Transverse colon (tissue), 3 donors: ENCODE measurements around the gene ARHGAP10.

ENCODE experiments used
- POLR2A ChIP-seq: fragments of 450-650 bp; IDR thresholded peaks from one replicate; pipeline ENCODE4 v1.6.1; 2016; ENCODE audit warnings: antibody characterized with exemption, mild to moderate bottlenecking, moderate library complexity
- POLR2AphosphoS5 ChIP-seq, 3 donors: sonication (generic); formaldehyde crosslinking; IDR thresholded peaks; one replicate each; pipeline ENCODE4 v1.6.1; 2016; ENCODE audit warnings: antibody characterized with exemption in 3 of 3

DNA sequence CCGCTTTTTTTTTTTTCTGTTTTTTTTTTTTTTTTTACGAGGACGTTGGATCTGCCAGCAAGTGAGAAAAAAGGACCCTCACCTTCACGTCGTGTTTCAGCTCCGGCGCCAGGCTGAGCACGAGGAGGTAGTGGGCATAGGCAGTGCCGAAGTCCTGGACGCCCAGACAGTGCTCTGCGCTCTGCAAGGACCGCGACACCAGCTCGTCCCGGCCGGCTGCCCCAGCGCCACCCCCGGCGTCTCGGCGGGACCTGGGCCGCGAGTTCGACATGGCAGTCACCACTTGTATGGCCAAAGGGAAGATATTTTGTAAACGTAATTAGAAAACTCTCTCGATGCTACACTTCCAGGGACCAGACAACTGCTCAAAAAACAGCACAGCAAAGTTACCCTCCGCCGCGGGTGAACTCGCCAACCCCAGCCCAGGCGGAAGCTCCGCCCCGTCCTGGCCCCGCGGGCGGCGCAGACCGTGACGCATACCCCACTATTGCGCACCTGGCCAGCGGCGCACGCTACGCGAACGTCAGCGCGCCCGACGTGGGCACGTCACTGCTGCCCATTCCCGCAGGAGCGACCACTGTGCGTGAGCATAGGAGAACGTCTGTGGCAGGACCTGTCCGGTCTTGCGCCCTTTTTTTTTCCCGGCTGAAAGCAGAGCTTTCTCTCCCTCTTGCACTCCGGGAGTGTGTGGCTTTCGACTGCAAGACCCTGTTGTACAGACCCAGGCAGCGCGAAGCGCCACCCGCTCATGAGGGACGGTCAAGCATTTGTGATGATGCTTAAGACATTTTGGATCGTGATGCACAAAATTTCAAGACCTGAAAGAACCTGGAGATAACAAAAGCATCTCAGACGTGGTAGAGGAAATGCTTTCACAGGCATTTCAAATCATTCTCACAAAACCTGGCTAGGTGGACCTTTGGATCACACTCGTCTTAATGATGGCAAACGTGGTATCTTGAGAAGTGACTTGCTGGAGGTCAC, 47.9 kb upstream of the ARHGAP10 start, which contains the start of gene PRMT9:
- peak; percentile 82 for TF ChIP-seq POLR2A
- TF ChIP-seq POLR2AphosphoS5 (IDR thresholded peaks at IDR 0.05) = peak; percentile 94 to 95 (median 94)
